Large intestine (tissue), 3 donors: ENCODE results near the gene SLC47A2. TPM values are rescaled to one million over a fixed set of nuclear protein-coding genes. Genes with fewer than 3 reads are reported as not detected.
A peak's percentile ranks its signal among the peaks of the same experiment; 100 is the strongest.

Experiments used
- DNase-seq, 2 donors: peaks; one replicate each; pipeline versions ENCODE4 v3.0.0 to v3.0.0-alpha.2; 2013
- H3K27ac ChIP-seq: one replicate; pipeline ENCODE4 v1.5.1; 2013; ENCODE audit warnings: low read length
- H3K27me3 ChIP-seq: 2 replicates; pipeline ENCODE4 v1.6.1; 2013; ENCODE audit warnings: low read length; ENCODE audit not compliant: control insufficient read depth, insufficient read depth
- H3K36me3 ChIP-seq: 2 replicates; pipeline ENCODE4 v1.6.1; 2013; ENCODE audit warnings: low read length; ENCODE audit not compliant: control insufficient read depth, insufficient read depth
- H3K4me1 ChIP-seq: one replicate; pipeline ENCODE4 v1.6.1; 2013; ENCODE audit warnings: low read length; ENCODE audit not compliant: control insufficient read depth, insufficient read depth
- H3K4me3 ChIP-seq: one replicate; pipeline ENCODE4 v1.5.1; 2013; ENCODE audit warnings: low read length
- H3K9me3 ChIP-seq: one replicate; pipeline ENCODE4 v1.6.1; 2013; ENCODE audit warnings: mild to moderate bottlenecking, low read depth, low read length, moderate library complexity; ENCODE audit not compliant: control insufficient read depth
- WGBS: methylation state at CpG from one replicate; pipeline ENCODE4 v1.1.5; 2013; ENCODE audit warnings: low lambda C conversion rate; ENCODE audit not compliant: insufficient coverage; 5-methylcytosine and 5-hydroxymethylcytosine counted together
- polyA plus RNA-seq: library from polyadenylated mRNA; unstranded; fragments of 120-200 nt; gene quantifications from one replicate; pipeline ENCODE4 v1.2.1, GENCODE V29; 2013

The SLC47A2 gene
- polyA plus RNA-seq, 1 donor: 0.54 TPM

DNA sequence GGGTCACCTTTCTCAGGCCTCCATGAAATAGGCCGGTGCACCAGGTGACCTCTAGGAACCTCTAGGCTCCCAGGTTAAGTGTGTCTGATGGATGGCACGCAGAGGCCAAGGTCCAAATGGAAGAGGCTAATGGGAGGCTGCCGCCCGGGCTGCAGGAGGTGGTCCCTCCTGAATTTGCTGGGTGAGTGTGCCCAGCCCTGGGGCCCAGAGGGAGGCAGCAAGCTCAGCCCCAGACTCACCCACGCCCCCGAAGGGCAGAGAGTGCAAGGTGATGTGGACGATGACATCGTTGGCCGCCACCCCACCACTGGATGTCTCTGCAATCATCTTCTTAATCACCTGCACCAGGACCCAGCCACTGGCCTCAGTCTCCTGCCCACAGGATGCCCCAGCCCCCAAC is 22.4 kb upstream of the SLC47A2 start:
- no peaks in the 10 kb centered on the region for H3K36me3 ChIP-seq
- no peaks in the 10 kb centered on the region for H3K27me3 ChIP-seq
- H3K9me3 ChIP-seq: no peaks in the 10 kb centered on the region
- H3K4me1 ChIP-seq: peaks cover 25% of the 10 kb centered on the region
- H3K4me3 ChIP-seq: no peak overlapping the region
- DNase-seq: no peak
- no CpG with 5 or more reads among the region's 9 CpGs for WGBS
- H3K27ac ChIP-seq: no peak overlapping the region

DNA sequence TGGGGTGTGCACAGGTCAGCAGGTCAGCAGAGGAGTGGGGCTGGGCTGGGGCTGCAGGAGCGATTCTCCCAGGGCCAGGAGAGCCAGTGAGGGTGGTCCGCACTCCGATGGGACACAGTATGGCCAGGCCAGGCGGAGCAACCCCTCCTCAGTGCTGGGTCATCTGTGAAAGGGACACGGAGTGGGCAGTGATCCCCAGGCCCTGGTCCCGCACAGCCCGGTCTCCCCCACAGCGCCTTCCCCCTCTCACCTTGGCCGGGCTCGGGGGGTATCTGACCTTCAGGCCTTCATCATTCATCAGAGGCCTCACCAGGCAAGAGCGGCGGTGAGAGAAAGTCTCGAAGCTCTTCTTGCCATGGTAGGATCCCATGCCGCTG is 21.7 kb upstream of the SLC47A2 start:
- Histone ChIP-seq H3K36me3 (no peaks in the 10 kb centered on the region), H3K4me3 (no peak overlapping the region), H3K27me3 (no peaks in the 10 kb centered on the region), H3K9me3 (no peaks in the 10 kb centered on the region), H3K27ac (no peak overlapping the region), H3K4me1 (peaks cover 25% of the 10 kb centered on the region)
- no peak for DNase-seq
- WGBS: no CpG with 5 or more reads among the region's 14 CpGs

DNA sequence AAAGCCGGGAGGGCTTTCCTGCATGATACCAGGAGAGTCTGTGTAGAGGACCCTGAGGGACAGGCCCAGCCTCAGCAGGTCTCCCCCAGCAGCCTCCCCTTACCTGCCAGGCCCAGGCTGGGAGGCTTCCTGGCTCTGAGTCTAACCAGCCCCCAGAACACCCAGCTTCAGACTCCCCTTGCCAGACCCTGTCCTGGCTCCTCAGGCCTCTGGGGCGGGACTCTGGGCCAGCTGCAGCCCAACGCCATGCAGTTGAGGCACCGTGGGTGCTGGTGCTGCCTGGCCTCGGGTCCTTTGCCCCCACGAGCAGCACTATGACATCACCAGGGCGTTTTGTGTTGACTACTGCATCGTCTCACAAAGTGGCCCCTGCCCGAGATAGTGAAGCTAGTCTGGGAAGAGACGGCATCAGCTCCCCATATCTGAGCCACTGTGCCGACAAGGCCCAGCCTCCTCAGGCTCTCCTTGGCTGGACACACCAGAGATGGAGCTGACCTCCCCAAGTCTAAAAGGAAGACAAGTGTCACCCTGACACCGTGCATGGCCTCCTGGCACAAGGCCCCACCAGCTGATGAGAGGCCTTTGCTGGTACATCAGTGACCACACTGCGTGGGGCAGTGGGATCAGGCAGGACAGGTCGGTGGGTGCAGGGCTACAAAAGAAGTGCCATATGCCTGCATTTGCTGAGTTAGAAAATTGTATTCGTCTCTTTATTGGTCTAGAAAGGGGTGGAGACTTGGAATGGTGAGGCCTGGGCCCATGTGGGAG is 21.1 kb upstream of the SLC47A2 start:
- no CpG with 5 or more reads among the region's 15 CpGs for WGBS

DNA sequence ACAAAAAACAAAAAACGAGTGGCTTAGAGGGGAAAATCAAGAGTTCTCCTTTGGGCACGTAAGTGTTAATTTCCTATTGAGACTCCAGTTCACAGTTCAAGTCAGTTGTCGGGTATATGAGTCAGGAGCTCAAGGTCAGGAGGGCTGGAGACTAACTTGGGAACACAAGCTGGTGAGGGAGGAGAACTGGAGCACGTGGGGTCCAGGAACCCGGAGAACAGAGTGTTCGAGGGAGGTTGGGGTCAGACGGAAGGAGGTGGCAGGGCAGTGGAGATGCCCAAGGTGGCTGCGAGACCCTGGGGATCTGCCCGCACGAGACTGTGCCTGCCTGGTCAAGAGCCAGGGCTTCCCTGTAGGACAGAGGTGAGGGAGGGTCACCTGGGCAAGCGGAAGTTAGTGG is 19.7 kb upstream of the SLC47A2 start:
- Histone ChIP-seq H3K36me3 (no peaks in the 10 kb centered on the region), H3K4me1 (peaks cover 25% of the 10 kb centered on the region), H3K27ac (no peak overlapping the region), H3K27me3 (no peaks in the 10 kb centered on the region), H3K4me3 (no peak overlapping the region), H3K9me3 (no peaks in the 10 kb centered on the region)
- peak in 1 of 2 donors; percentile 76 for DNase-seq
- no CpG with 5 or more reads among the region's 11 CpGs for WGBS

More for the DNA sequence above, 21.1 kb upstream of the SLC47A2 start:
- Histone ChIP-seq H3K36me3 (no peaks in the 10 kb centered on the region), H3K4me1 (peaks cover 25% of the 10 kb centered on the region), H3K4me3 (no peak overlapping the region), H3K9me3 (no peaks in the 10 kb centered on the region), H3K27ac (no peak overlapping the region), H3K27me3 (no peaks in the 10 kb centered on the region)
- DNase-seq: no peak

DNA sequence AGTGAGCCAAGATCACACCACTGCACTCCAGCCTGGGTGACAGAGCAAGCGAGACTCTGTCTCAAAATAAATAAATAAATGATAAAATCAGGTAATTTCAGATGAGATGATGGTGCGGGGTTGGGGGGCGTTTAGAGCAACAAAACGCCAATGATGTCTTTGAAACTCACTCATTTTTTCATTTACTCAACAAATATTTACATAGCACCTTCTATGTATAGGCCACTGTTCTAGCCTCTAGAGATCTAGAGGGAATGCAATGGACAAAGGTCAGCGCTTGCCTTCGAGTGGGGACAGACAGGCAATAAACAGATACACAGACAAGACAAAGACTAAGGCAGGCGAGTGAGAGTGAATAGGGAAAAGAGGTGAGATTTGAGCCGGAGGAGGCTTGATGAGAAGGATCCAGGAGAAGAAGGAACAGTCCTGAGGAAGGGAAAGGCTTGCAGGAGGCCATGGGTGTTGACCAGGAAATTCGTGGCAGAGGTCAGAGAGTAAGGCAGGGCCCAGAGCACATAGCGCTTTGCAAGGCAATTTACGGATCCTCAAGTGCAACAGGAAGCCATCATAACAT is 17.7 kb upstream of the SLC47A2 start:
- Histone ChIP-seq H3K4me3 (no peak overlapping the region), H3K27me3 (no peaks in the 10 kb centered on the region), H3K9me3 (no peaks in the 10 kb centered on the region), H3K4me1 (peaks cover 25% of the 10 kb centered on the region), H3K36me3 (no peaks in the 10 kb centered on the region), H3K27ac (peak overlapping the region; percentile 25)
- WGBS: 41% methylated on average over 4 of the region's 11 CpGs
- DNase-seq: peak in 1 of 2 donors; percentile 70

DNA sequence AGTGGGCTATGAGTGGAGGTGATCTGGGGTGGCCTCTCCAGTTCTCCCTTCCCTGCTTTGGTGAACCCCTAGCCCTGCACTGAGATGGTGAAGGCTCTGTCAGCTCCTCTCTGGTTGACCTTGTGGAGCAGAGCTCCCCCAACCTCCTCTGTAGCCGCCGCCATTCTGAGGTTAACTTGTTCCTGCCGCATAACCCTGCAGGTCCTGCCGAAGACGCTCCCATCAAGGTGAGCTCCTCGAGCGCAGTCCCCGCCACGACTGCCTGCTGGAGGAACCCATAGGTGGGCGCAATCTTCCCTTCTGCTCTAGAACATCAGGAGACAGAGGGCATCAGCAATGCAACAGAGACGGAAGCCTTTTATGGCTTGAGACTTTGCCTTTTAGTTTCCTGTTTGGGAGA is 15.2 kb upstream of the SLC47A2 start:
- Histone ChIP-seq H3K27ac (no peak overlapping the region), H3K36me3 (no peaks in the 10 kb centered on the region), H3K27me3 (no peaks in the 10 kb centered on the region), H3K4me1 (peaks cover 28% of the 10 kb centered on the region), H3K9me3 (no peaks in the 10 kb centered on the region), H3K4me3 (no peak overlapping the region)
- no CpG with 5 or more reads among the region's 11 CpGs for whole genome bisulfite sequencing
- no peak for DNase-seq

DNA sequence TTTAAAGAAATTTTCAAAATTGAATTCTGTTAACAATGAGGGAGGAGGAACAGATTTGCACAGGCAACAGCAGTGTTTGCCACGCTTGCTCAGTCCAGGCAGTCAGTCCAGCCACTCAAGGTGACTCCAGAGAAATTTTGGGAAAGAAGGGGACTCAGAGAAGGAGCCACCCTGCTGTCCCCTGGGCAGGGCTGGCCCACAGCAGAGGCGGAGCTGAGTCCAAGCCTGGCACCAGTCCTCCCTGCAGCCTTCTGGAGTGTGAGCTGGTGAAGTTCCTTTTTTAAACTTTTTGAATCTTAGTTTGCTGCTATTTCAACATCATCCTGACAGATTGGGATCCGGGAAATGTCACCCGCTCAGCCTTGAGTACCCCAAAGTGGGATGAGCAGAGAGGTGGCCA is 14.5 kb upstream of the SLC47A2 start:
- Histone ChIP-seq H3K4me1 (peaks cover 23% of the 10 kb centered on the region), H3K27me3 (no peaks in the 10 kb centered on the region), H3K27ac (no peak overlapping the region), H3K36me3 (no peaks in the 10 kb centered on the region), H3K4me3 (no peak overlapping the region), H3K9me3 (no peaks in the 10 kb centered on the region)
- no peak for DNase-seq
- WGBS: no CpG with 5 or more reads among the region's 4 CpGs

DNA sequence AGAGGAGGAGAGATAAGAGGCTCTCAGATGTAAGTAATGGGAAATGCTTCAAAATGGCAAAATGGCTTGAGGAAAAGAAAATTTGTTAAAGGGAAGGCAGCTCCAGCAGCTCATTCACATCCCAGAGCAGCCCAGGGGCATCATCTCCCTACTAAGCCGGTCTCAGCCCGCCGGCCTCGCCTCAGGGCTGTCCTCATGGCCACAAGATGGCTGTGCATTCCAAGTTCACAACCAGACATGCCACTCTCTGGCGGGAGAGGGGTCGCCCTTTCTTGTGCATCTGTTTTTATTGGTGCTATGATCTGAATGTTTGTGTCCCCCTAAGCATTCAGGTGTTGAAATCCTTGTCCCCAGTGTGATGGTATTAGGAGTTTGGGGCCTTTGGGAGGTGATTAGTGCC is 13.5 kb upstream of the SLC47A2 start:
- no CpG with 5 or more reads among the region's 6 CpGs for WGBS
- Histone ChIP-seq H3K27ac (no peak overlapping the region), H3K4me3 (no peak overlapping the region), H3K27me3 (no peaks in the 10 kb centered on the region), H3K9me3 (no peaks in the 10 kb centered on the region), H3K4me1 (peaks cover 16% of the 10 kb centered on the region), H3K36me3 (no peaks in the 10 kb centered on the region)
- no peak for DNase-seq

DNA sequence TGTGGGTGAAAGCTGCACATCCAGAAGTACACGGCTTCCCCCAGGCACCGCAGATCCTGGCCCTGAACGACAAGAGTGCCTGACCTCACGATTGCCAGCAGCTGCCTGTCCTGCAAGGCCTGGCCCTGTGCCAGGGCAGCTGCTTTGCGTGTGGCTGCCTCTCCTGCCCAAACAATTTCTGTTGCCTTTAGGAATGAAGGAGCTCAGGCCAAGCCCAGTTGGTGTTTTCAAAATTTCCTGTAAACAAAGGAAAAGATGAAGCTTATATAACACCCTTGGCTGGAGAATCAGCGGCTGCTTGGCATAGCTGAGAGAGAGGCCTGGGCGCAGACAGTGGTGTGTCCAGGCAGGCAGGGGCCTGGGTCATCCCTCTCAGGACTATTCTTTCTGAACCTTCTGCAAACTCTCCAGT is 11.7 kb upstream of the SLC47A2 start:
- no peak overlapping the region for H3K4me3 ChIP-seq
- no CpG with 5 or more reads among the region's 7 CpGs for WGBS
- H3K4me1 ChIP-seq: peaks cover 14% of the 10 kb centered on the region
- H3K36me3 ChIP-seq: no peaks in the 10 kb centered on the region
- no peaks in the 10 kb centered on the region for H3K9me3 ChIP-seq
- no peaks in the 10 kb centered on the region for H3K27me3 ChIP-seq
- peak overlapping the region; percentile 8 for H3K27ac ChIP-seq
- DNase-seq: peak; percentile 47 to 59

DNA sequence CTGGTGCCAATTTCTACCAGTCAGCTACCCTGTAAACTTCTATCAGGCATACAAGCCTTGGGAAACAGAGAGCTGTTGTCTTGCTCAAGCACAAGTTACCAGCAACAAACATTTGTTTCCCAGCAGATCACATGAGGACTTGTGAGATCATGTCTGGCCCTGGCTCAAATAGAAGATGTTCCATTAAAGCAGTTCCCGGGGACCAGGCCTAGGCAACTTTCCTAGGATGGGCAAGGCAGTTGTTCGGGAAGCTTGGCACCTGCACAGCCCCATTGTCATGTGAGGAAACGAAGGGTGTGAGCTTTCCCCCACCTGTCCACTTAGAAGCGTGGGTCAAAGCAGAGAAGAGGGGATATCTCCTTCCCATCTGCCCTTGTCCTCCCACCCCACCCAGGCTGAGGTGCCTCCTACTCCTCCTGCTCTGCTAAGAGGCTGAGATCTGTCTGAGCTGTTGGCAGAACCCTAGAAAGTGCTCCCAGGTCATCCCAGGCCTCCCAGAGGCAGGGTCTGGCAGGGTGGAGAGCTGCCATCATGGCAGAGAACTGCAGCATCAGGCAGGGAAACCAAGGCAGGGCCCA is 11.2 kb upstream of the SLC47A2 start:
- Histone ChIP-seq H3K36me3 (no peaks in the 10 kb centered on the region), H3K27ac (peak overlapping the region; percentile 8), H3K27me3 (no peaks in the 10 kb centered on the region), H3K4me3 (no peak overlapping the region), H3K9me3 (no peaks in the 10 kb centered on the region), H3K4me1 (peaks cover 16% of the 10 kb centered on the region)
- WGBS: no CpG with 5 or more reads among the region's 4 CpGs
- DNase-seq: peak in 1 of 2 donors; percentile 58
